Activated CD4-positive, alpha-beta memory T cell treated with anti-CD3 and anti-CD28 coated beads, Interleukin-2, amount 10 ng/mL, durations not matched to agents 7 days and 5 days (primary cell): ENCODE data around the gene YAF2. TPM values are rescaled to one million over a fixed set of nuclear protein-coding genes. Genes with fewer than 3 reads are reported as not detected.
"Not testable (repeated sequence)": the region's sequence is repeated elsewhere in the genome, so short reads cannot be mapped to it uniquely, and the experiment has no call there.

ENCODE experiments used
- CTCF ChIA-PET: fragments of 350-600 bp; sonication (Branson Sonifier 250); formaldehyde crosslinking; loops from one replicate; lab custom pipeline; 2021; ENCODE audit warnings: antibody characterized with exemption, inconsistent platforms; lab: Charles Lee
- POLR2A ChIA-PET: fragments of 350-600 bp; sonication (Branson Sonifier 250); formaldehyde crosslinking; loops from one replicate; lab custom pipeline; 2021; ENCODE audit warnings: antibody characterized with exemption; lab: Charles Lee
- DNase-seq: peaks from one replicate; pipeline ENCODE4 v3.0.0-alpha.2; 2020
- H3K27ac Mint-ChIP-seq: one replicate; pipeline ENCODE4 v1.8.0; 2021; ENCODE audit warnings: mild to moderate bottlenecking, mixed read lengths
- H3K27me3 Mint-ChIP-seq: one replicate; pipeline ENCODE4 v1.8.0; 2021; ENCODE audit warnings: mixed read lengths
- H3K36me3 Mint-ChIP-seq: one replicate; pipeline ENCODE4 v1.8.0; 2021; ENCODE audit warnings: low read depth, mixed read lengths
- H3K4me1 Mint-ChIP-seq: one replicate; pipeline ENCODE4 v1.8.0; 2021; ENCODE audit warnings: mixed read lengths
- H3K4me3 Mint-ChIP-seq: one replicate; pipeline ENCODE4 v1.8.0; 2021; ENCODE audit warnings: mild to moderate bottlenecking, mixed read lengths
- H3K9me3 Mint-ChIP-seq: one replicate; pipeline ENCODE4 v1.8.0; 2021; ENCODE audit warnings: mixed read lengths
- total RNA-seq, 2 experiments: library from RNA; stranded (reverse); gene quantifications; one replicate each; pipeline ENCODE4 v1.2.3, GENCODE V29; 2021

The YAF2 gene
- total RNA-seq, 2 experiments from 2014 or later, result 39.6 to 44.4 TPM

DNA sequence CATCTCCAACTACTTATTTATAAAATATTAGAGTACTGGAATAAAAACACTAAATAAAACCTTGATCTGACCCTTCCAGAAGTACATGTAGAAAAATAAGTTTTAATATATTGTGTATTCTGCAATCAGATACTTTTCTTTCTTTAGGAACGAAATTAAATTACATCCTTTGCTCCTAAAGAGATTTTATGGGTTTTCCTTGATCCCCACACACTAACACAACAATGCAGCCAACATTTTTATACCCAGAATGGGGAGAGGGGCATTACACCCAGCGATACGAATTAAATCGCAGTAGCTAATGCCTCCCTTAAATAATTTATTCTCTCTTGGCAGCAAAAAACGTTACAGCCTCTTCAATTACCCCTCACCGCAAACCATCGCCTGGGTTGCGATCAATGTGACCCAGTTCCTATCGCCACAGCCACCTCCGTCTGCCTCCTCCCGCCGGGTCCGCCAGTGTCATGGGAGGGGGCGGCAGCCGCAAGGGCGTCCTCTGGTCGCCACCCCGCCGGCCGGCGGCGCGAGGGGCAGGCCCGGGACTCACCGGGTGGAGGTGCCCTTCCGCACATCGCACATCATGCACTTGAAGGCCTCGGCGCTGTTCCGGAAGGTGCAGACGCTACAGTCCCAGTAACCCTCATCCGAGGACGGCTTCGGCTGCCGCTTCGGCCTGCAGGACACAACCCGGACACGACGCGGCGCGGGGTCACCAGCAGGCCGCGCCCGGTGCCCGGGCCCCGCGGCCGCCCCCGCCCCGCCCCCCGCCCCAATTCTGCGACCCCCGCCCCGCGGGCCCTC is 796 bp downstream of the YAF2 start:
- H3K4me3 Mint-ChIP-seq, result peak overlapping the region; percentile 79
- H3K27ac Mint-ChIP-seq, result peak overlapping the region; percentile 75
- peak; percentile 78 for DNase-seq
- H3K27me3 Mint-ChIP-seq, result no peaks in the 10 kb centered on the region
- H3K4me1 Mint-ChIP-seq, result peaks cover 52% of the 10 kb centered on the region
- CTCF ChIA-PET, result interaction anchor here (2.9 kb wide), 1 partner anchor 94 kb away, joined by 11 read pairs; no protein-coding TSS in a partner anchor
- POLR2A ChIA-PET, result interaction anchor here (1.0 to 3.0 kb wide), 5 partner anchors 62 to 95 kb away, joined by 3 to 10 read pairs (median 7); partner anchors contain the start of genes GXYLT1, PPHLN1 and ZCRB1
- peaks cover 32% of the 10 kb centered on the region for H3K36me3 Mint-ChIP-seq
- H3K9me3 Mint-ChIP-seq, result no peaks in the 10 kb centered on the region

- Mint-ChIP-seq H3K9me3 (no peaks in the 10 kb centered on the region), H3K27me3 (no peaks in the 10 kb centered on the region), H3K4me1 (peaks cover 47% of the 10 kb centered on the region), H3K27ac (no peak overlapping the region), H3K4me3 (no peak overlapping the region), H3K36me3 (peaks cover 36% of the 10 kb centered on the region)
- no peak for DNase-seq
- ChIA-PET CTCF (interaction anchor here (1.0 to 2.9 kb wide), 2 partner anchors 28 to 96 kb away, joined by 3 to 11 read pairs; no protein-coding TSS in a partner anchor), POLR2A (interaction anchor here (0.7 to 3.0 kb wide), 2 partner anchors 91 to 209 kb away, joined by 3 to 10 read pairs; no protein-coding TSS in a partner anchor)
These were observed 2.0 kb downstream of the YAF2 start for GRCh38 chr12:42236017-42236416.

- CTCF ChIA-PET, result no interaction called here
- no peak overlapping the region for H3K27ac Mint-ChIP-seq
- no peak for DNase-seq
- H3K27me3 Mint-ChIP-seq, result no peaks in the 10 kb centered on the region
- H3K4me3 Mint-ChIP-seq, result no peak overlapping the region
- peaks cover 46% of the 10 kb centered on the region for H3K4me1 Mint-ChIP-seq
- no peaks in the 10 kb centered on the region for H3K9me3 Mint-ChIP-seq
- H3K36me3 Mint-ChIP-seq, result peaks cover 39% of the 10 kb centered on the region
- POLR2A ChIA-PET, result interaction anchor here (0.7 to 3.0 kb wide), 2 partner anchors 92 to 210 kb away, joined by 3 to 10 read pairs; no protein-coding TSS in a partner anchor
These were observed 2.6 kb downstream of the YAF2 start for GRCh38 chr12:42235426-42235825.

DNA sequence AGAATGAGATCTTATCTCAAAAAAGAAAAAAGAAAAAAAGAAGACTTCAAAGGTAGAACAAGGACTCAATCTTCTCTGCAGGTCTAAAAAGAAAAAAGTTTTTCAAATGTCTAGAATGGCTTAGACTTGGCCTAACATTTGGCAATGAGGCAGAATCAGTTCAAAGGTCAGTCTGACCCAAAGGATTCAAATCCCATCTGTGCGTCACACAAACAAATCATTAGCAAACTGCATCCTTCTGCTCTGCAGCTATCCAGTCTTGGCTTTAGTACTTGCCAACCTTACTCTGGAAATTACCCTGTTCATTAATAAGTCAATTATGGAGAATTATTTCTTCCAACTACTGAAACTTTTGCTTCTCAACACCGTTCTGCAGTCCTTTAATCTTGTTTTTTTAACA is 3.1 kb downstream of the YAF2 start:
- H3K4me1 Mint-ChIP-seq, result peaks cover 43% of the 10 kb centered on the region
- H3K27ac Mint-ChIP-seq, result no peak overlapping the region
- peaks cover 43% of the 10 kb centered on the region for H3K36me3 Mint-ChIP-seq
- H3K9me3 Mint-ChIP-seq, result no peaks in the 10 kb centered on the region
- CTCF ChIA-PET, result no interaction called here
- POLR2A ChIA-PET, result interaction anchor here (3.0 kb wide), 1 partner anchor 92 kb away, joined by 10 read pairs; no protein-coding TSS in a partner anchor
- H3K27me3 Mint-ChIP-seq, result no peaks in the 10 kb centered on the region
- DNase-seq, result no peak
- H3K4me3 Mint-ChIP-seq, result no peak overlapping the region

DNA sequence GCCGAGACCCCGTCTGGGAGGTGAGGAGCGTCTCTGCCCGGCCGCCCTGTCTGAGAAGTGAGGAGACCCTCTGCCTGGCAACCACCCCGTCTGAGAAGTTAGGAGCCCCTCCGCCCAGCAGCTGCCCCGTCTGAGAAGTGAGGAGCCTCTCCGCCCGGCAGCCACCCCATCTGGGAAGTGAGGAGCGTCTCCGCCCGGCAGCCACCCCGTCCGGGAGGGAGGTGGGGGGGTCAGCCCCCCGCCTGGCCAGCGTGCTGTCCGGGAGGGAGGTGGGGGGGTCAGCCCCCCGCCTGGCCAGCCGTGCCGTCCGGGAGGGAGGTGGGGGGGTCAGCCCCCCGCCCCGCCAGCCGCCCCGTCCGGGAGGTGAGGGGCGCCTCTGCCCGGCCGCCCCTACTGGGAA is 10.5 kb downstream of the YAF2 start:
- H3K27ac Mint-ChIP-seq, POLR2A ChIA-PET, H3K4me1 Mint-ChIP-seq, DNase-seq, H3K4me3 Mint-ChIP-seq, CTCF ChIA-PET, H3K9me3 Mint-ChIP-seq, H3K27me3 Mint-ChIP-seq: not testable (repeated sequence)
- peaks cover 33% of the 10 kb centered on the region for H3K36me3 Mint-ChIP-seq

DNA sequence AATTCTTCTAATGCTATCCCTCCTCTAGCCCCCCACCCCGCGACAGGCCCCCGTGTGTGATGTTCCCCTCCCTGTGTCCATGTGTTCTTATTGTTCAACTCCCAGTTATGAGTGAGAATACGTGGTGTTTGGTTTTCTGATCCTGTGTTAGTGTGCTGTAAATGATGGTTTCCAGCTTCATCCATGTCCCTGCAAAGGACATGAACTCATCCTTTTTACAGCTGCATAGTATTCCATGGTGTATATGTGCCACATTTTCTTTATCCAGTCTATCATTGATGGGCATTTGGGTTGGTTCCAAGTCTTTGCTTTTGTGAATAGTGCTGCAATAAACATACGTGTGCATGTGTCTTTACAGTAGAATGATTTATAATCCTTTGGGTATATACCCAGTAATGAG is 13.5 kb downstream of the YAF2 start:
- H3K27me3 Mint-ChIP-seq, CTCF ChIA-PET, H3K9me3 Mint-ChIP-seq, H3K4me1 Mint-ChIP-seq, H3K4me3 Mint-ChIP-seq, POLR2A ChIA-PET, H3K27ac Mint-ChIP-seq, DNase-seq: not testable (repeated sequence)
- peaks cover 15% of the 10 kb centered on the region for H3K36me3 Mint-ChIP-seq

DNA sequence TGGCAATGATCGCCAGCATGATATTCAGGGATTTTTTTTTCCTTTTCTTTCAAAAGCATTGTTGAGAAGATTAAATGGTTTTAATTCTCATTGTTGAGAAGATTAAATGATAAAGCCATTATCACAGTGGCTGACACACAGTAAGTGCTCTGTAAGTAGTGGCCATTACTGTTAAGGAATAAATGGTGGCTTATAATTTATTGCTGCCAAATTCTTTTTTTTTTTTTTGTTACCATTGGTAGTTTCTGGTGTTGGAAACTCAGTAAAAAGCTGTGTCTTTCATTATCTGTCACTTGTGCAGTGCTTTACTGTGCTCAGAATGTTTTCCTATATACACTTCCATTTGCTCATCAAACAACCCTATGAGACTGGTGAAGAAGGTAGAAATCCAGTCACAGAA is 15.3 kb downstream of the YAF2 start:
- Mint-ChIP-seq H3K4me3 (no peak overlapping the region), H3K36me3 (peaks cover 15% of the 10 kb centered on the region), H3K27ac (no peak overlapping the region), H3K27me3 (no peaks in the 10 kb centered on the region), H3K4me1 (peaks cover 9% of the 10 kb centered on the region), H3K9me3 (peaks cover 4% of the 10 kb centered on the region)
- POLR2A ChIA-PET, result no interaction called here
- DNase-seq, result no peak
- CTCF ChIA-PET, result no interaction called here

DNA sequence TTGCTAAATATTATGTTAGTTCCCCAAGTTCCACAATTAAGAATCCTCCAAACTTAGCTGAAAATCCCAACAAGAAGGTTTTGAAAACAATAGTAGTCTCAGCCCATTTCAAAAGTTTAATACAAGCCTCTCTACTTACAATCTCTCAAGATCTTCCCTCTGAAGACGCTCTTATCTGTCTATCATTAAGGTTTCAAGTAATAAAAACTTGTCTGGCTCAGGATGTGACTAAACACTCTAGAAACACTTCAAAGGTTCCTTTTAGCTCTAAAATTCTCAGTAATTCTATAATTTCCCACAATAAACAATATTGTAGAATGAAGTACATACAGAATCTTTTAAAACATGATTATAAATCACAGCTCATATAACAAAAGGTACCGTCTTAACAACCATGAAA is 16.3 kb downstream of the YAF2 start:
- peaks cover 17% of the 10 kb centered on the region for H3K36me3 Mint-ChIP-seq
- no peak overlapping the region for H3K4me3 Mint-ChIP-seq
- no peaks in the 10 kb centered on the region for H3K27me3 Mint-ChIP-seq
- CTCF ChIA-PET, result no interaction called here
- H3K27ac Mint-ChIP-seq, result no peak overlapping the region
- no peak for DNase-seq
- POLR2A ChIA-PET, result interaction anchor here (0.7 kb wide), 1 partner anchor 82 kb away, joined by 3 read pairs; no protein-coding TSS in a partner anchor
- H3K4me1 Mint-ChIP-seq, result peaks cover 9% of the 10 kb centered on the region
- peaks cover 4% of the 10 kb centered on the region for H3K9me3 Mint-ChIP-seq

DNA sequence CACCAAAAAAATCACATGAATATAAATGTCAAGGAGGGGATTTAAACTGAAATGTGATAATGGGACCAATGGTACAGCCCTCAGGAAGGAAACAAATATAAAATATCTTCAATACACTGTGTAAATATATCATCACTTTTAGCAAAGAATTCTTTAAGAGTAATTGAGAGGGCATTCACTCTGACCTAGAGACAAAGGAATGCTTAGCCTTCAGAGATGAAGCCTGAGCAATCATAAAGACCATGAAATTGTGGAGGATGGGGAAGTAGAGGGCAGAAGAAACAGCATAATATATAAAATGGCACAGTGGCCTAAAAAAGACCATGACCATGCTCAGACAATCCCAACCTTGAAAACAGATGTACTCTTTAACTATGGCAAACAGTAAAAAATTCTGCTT is 20.4 kb downstream of the YAF2 start:
- Mint-ChIP-seq H3K4me3 (no peak overlapping the region), H3K27me3 (no peaks in the 10 kb centered on the region), H3K27ac (no peak overlapping the region), H3K9me3 (no peaks in the 10 kb centered on the region), H3K4me1 (peaks cover 9% of the 10 kb centered on the region), H3K36me3 (peaks cover 7% of the 10 kb centered on the region)
- ChIA-PET POLR2A (no interaction called here), CTCF (no interaction called here)
- no peak for DNase-seq

DNA sequence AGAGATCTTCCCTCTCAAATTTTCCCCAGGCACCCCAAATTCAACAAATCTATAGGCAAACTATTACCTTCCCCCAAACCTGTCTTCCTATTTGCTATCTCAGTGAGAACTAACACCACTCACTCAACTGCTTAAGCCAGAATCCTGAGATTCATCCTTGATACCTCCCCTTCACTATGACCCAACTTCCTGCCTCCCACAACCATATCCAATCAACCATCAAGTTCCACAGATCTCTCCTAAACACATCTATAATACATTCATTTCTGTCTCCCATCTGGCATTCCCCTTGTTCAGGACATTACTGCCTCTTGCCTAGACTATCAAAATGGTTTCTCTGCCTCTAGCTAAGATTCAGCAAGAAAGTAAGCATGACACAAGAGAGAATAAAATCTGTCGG is 21.3 kb downstream of the YAF2 start:
- H3K4me1 Mint-ChIP-seq, result peaks cover 3% of the 10 kb centered on the region
- ChIA-PET CTCF (no interaction called here), POLR2A (no interaction called here)
- no peaks in the 10 kb centered on the region for H3K27me3 Mint-ChIP-seq
- no peaks in the 10 kb centered on the region for H3K9me3 Mint-ChIP-seq
- H3K36me3 Mint-ChIP-seq, result peaks cover 7% of the 10 kb centered on the region
- H3K4me3 Mint-ChIP-seq, result no peak overlapping the region
- H3K27ac Mint-ChIP-seq, result no peak overlapping the region
- DNase-seq, result no peak

DNA sequence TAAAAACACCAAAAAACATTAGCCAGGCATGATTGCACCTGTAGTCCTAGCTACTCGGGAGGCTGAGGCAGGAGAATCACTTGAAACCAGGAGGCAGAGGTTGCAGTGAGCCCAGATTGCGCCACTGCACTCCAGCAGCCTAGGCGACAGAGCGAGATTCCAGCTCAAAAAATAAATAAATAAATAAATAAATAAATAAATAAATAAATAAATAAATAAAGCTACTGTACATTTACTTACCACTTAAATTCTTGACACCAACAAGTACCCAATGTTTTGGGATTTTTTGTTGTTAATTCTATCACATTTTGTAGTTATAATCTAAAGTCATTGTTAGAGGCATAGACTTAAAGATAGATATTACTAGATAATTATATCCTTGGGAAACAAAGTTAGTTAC is 22.3 kb downstream of the YAF2 start:
- POLR2A ChIA-PET, H3K9me3 Mint-ChIP-seq, H3K27ac Mint-ChIP-seq, H3K36me3 Mint-ChIP-seq, DNase-seq, H3K27me3 Mint-ChIP-seq, CTCF ChIA-PET, H3K4me1 Mint-ChIP-seq, H3K4me3 Mint-ChIP-seq: not testable (repeated sequence)

- Mint-ChIP-seq H3K36me3 (peaks cover 12% of the 10 kb centered on the region), H3K27me3 (no peaks in the 10 kb centered on the region), H3K9me3 (no peaks in the 10 kb centered on the region), H3K4me1 (no peaks in the 10 kb centered on the region), H3K4me3 (no peak overlapping the region), H3K27ac (no peak overlapping the region)
- no peak for DNase-seq
- ChIA-PET POLR2A (no interaction called here), CTCF (no interaction called here)
These were observed 24.1 kb downstream of the YAF2 start for GRCh38 chr12:42213954-42214426.

- Mint-ChIP-seq H3K4me3 (no peak overlapping the region), H3K27ac (no peak overlapping the region), H3K9me3 (no peaks in the 10 kb centered on the region), H3K27me3 (no peaks in the 10 kb centered on the region), H3K36me3 (peaks cover 12% of the 10 kb centered on the region), H3K4me1 (peaks cover 4% of the 10 kb centered on the region)
- ChIA-PET POLR2A (no interaction called here), CTCF (no interaction called here)
- DNase-seq, result no peak
These were observed 25.0 kb downstream of the YAF2 start for GRCh38 chr12:42213023-42213422.
